ENCODE results near the gene WDR53.

Gene WDR53

DNA sequence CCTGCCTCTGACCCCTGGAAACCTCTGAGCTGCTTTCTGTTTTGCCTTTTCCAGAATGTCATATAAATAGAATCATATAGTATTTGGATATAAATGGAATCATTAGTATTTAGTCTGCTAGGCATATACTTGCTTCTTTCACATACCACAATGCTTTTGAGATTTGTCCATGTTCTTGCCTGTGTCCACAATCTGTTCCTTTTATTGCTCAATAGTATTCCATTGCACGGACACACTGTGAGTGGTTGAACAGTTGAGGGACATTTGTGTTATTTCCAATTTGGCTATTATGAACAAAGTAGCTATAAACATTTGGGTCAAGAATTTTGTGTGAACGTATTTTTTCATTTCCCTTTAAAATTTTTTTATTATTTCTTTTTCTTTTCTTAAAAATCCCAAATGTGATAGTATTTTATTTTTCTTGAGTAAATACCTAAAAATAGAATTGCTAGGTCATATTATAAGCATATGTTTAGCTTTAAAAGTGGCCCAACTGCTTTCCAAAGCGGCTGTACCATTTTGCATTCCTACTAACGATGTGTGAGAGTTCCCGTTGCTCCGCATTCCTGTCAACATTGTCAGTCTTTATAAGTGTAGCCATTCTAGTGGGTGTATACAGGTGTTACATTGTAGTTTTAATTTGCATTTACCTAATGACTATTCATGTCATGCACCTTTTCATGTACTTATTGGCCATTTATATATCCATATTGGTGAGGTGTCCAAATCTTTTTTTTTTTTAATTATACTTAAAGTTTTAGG lies 26.5 kb downstream of the WDR53 start:
- no peak overlapping the region for H3K4me3 ChIP-seq (ENCODE audit: low read depth, low read length)
- no peak for DNase-seq
- no peaks in the 10 kb centered on the region for H3K27me3 ChIP-seq (ENCODE audit: insufficient read depth, low read depth, severe bottlenecking)
- no peaks in the 10 kb centered on the region for H3K9me3 ChIP-seq (ENCODE audit: severe bottlenecking)
- no peaks in the 10 kb centered on the region for H3K36me3 ChIP-seq
- TF ChIP-seq, protein P1, sequence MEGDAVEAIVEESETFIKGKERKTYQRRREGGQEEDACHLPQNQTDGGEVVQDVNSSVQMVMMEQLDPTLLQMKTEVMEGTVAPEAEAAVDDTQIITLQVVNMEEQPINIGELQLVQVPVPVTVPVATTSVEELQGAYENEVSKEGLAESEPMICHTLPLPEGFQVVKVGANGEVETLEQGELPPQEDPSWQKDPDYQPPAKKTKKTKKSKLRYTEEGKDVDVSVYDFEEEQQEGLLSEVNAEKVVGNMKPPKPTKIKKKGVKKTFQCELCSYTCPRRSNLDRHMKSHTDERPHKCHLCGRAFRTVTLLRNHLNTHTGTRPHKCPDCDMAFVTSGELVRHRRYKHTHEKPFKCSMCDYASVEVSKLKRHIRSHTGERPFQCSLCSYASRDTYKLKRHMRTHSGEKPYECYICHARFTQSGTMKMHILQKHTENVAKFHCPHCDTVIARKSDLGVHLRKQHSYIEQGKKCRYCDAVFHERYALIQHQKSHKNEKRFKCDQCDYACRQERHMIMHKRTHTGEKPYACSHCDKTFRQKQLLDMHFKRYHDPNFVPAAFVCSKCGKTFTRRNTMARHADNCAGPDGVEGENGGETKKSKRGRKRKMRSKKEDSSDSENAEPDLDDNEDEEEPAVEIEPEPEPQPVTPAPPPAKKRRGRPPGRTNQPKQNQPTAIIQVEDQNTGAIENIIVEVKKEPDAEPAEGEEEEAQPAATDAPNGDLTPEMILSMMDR (IDR thresholded peaks at IDR 0.05; ENCODE audit: low read depth, low read length), result no peak
- no peak overlapping the region for H3K27ac ChIP-seq

DNA sequence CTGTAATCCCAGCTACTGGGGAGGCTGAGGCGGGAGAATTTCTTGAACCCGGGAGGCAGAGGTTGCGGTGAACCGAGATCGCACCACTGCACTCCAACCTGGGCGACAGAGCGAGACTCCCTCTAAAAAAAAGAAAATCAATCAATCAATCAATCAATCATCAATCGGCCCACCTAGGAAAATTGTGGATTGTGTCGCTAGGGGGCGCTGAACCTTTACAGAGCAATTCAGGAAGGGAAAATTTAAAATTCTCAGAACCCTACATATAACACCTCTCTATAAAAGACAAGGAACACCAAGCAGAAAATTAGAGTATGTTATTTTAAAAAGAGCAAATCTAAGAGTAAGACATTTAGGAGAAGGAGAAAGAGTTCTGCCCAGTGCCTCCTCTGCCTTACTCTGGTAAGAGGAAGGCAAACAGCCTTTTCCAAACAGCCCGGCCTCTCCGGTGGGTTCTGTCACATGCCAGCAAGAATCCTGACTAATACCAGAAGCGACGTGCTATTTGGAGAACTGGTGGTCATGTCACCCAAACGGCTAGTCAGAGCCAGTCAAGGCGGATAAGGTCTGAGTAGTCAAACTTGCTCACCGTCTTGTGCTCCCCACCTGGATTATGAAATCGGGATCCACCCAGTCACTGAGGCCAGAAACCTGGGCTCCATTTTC lies 30.9 kb downstream of the WDR53 start:
- H3K4me3 ChIP-seq (ENCODE audit: low read depth, low read length), result no peak overlapping the region
- no peak overlapping the region for H3K27ac ChIP-seq
- peak; percentile 9 for DNase-seq
- no peaks in the 10 kb centered on the region for H3K36me3 ChIP-seq
- TF ChIP-seq, protein P1 (IDR thresholded peaks at IDR 0.05; ENCODE audit: low read depth, low read length), result 0 out of 2 replicates have a peak, but pooled peaks have one; percentile 12
- no peaks in the 10 kb centered on the region for H3K9me3 ChIP-seq (ENCODE audit: severe bottlenecking)
- no peaks in the 10 kb centered on the region for H3K27me3 ChIP-seq (ENCODE audit: insufficient read depth, low read depth, severe bottlenecking)

DNA sequence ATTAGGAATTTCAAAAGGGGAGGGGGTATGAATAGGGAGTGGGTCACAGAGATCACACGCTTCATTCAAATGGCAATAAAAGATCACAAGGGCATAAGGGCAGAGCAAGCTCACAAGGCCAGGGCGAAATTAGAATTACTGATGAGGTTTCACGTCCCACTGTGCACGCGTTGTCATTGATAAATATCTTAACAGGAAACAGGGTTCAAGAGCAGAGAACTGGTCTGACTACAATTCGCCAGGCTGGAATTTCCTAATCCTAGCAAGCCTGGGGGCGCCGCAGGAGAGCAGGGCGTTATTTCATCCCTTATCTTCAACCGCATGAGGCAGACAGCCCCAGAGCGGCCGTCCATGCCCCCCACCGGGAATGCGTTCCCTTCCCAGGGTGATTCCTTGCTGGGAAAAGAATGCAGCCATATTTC lies 35.1 kb downstream of the WDR53 start:
- Histone ChIP-seq H3K27me3 (ENCODE audit: insufficient read depth, low read depth, severe bottlenecking) (no peaks in the 10 kb centered on the region), H3K36me3 (no peaks in the 10 kb centered on the region), H3K9me3 (ENCODE audit: severe bottlenecking) (no peaks in the 10 kb centered on the region), H3K27ac (no peak overlapping the region), H3K4me3 (ENCODE audit: low read depth, low read length) (no peak overlapping the region)
- TF ChIP-seq, protein P1 (IDR thresholded peaks at IDR 0.05; ENCODE audit: low read depth, low read length), result no peak
- no peak for DNase-seq

DNA sequence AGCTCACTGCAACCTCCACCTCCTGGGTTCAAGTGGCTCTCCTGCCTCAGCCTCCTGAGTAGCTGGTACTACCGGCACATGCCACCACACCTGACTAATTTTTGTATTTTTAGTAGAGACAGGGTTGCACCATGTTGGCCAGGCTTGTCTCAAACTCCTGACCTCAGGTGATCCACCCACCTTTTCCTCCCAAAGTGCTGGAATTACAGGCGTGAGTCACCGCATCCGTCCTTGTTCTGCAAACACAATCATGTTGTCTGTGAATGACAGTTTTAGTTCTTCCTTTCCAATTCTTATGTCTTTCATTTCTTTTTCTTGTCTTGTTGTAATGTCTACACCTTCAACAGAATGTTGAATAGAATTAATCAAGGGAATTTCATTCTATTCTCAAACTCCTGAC lies 36.9 kb downstream of the WDR53 start:
- Histone ChIP-seq H3K27ac (no peak overlapping the region), H3K36me3 (no peaks in the 10 kb centered on the region), H3K9me3 (ENCODE audit: severe bottlenecking) (no peaks in the 10 kb centered on the region), H3K27me3 (ENCODE audit: insufficient read depth, low read depth, severe bottlenecking) (no peaks in the 10 kb centered on the region), H3K4me3 (ENCODE audit: low read depth, low read length) (no peak overlapping the region)
- no peak for DNase-seq
- TF ChIP-seq, protein P1 (IDR thresholded peaks at IDR 0.05; ENCODE audit: low read depth, low read length), result no peak

DNA sequence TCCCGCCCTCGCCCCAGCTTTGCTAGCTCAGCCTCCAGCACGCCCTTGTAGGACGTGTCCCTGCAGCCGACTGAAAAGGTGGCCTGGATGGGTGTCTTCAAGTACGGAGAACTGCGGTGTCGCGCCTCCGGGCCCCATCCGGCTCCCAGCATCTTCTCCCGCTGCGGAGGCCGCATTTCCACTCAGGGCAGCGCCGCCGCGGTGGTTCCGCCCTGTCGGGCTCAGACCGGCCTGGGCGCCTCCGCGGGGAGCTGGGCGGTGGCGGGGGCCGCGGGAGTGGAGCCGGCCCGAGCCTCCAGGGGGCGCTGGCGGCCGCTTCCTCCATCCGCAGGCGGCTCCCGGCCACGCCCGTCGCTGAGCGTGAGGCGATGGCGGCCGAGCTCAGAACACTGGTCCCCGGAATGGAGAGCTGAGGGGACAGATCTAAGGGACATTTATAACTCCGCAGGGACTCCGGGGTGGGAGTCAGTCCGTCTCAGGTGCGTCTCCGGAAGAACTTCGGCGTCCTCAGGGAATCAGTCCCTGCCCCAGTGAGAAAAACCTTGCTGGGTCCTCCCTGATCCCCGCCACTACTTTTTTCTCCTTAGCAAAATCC lies 39.6 kb downstream of the WDR53 start:
- Histone ChIP-seq H3K4me3 (ENCODE audit: low read depth, low read length) (no peak overlapping the region), H3K9me3 (ENCODE audit: severe bottlenecking) (no peaks in the 10 kb centered on the region), H3K27me3 (ENCODE audit: insufficient read depth, low read depth, severe bottlenecking) (no peaks in the 10 kb centered on the region), H3K36me3 (no peaks in the 10 kb centered on the region), H3K27ac (no peak overlapping the region)
- TF ChIP-seq, protein P1 (IDR thresholded peaks at IDR 0.05; ENCODE audit: low read depth, low read length), result no peak
- no peak for DNase-seq
